Thymus (tissue), 11 donors: ENCODE results near the gene CCDC93. TPM values are rescaled to one million over a fixed set of nuclear protein-coding genes. Genes with fewer than 3 reads are reported as not detected.

Experiments
- DNase-seq, 9 donors: peaks; one replicate each; pipeline ENCODE4 v3.0.0-alpha.2; 2013; ENCODE audit warnings: low spot score in 9 of 9, low read depth in 6 of 9, missing footprints in 1 of 9
- H3K27ac ChIP-seq, 2 donors: one replicate each; pipeline ENCODE4 v1.5.1; 2013; ENCODE audit warnings: control low read depth in 1 of 2, low read depth in 1 of 2, low read length in 1 of 2, mild to moderate bottlenecking in 1 of 2, moderate library complexity in 1 of 2
- H3K27me3 ChIP-seq, 2 donors: one replicate each; pipeline ENCODE4 v1.5.1; 2013; ENCODE audit warnings: low read length in 1 of 2; ENCODE audit not compliant: control insufficient read depth in 2 of 2, insufficient read depth in 1 of 2
- H3K36me3 ChIP-seq, 2 donors: one replicate each; pipeline ENCODE4 v1.5.1; 2013; ENCODE audit warnings: low read length in 1 of 2, mild to moderate bottlenecking in 1 of 2, moderate library complexity in 1 of 2; ENCODE audit not compliant: control insufficient read depth in 2 of 2, insufficient read depth in 2 of 2
- H3K4me1 ChIP-seq, 2 donors: one replicate each; pipeline ENCODE4 v1.5.1; 2013; ENCODE audit warnings: low read length in 2 of 2; ENCODE audit not compliant: control insufficient read depth in 2 of 2, insufficient read depth in 2 of 2
- H3K4me3 ChIP-seq, 2 donors: one replicate each; pipeline ENCODE4 v1.5.1; 2013; ENCODE audit warnings: low read length in 2 of 2, control low read depth in 1 of 2, mild to moderate bottlenecking in 1 of 2
- H3K9me3 ChIP-seq, 2 donors: one replicate each; pipeline ENCODE4 v1.5.1; 2013; ENCODE audit warnings: low read length in 1 of 2, mild to moderate bottlenecking in 1 of 2; ENCODE audit not compliant: control insufficient read depth in 2 of 2, insufficient read depth in 1 of 2
- WGBS: extraction: QIAGEN DNeasy Blood & Tissue Kit; methylation state at CpG from one replicate; pipeline ENCODE4 v1.1.7; 2013; 5-methylcytosine and 5-hydroxymethylcytosine counted together
- polyA plus RNA-seq: library from polyadenylated mRNA; stranded (reverse); fragments of 200-250 nt; gene quantifications from one replicate; pipeline ENCODE4 v1.2.3, GENCODE V29; 2013
- total RNA-seq: library from RNA; stranded (reverse); fragments of 120-200 nt; gene quantifications from one replicate; pipeline ENCODE4 v1.2.4, GENCODE V29; 2013
- donor health status: healthy.

The CCDC93 gene
- total and polyA plus RNA-seq, 2 donors: 10.7 to 13.5 TPM

GRCh38 chr2:117943013-117943672, 70.7 kb downstream of the CCDC93 start:
- H3K36me3 ChIP-seq: peaks cover 67 to 68% of the 10 kb centered on the region in 2 donors
- H3K27ac ChIP-seq: no peak overlapping the region
- H3K27me3 ChIP-seq: no peaks in the 10 kb centered on the region
- no peaks in the 10 kb centered on the region for H3K9me3 ChIP-seq
- 97% methylated on average over 3 of the region's 3 CpGs for WGBS
- no peak overlapping the region for H3K4me3 ChIP-seq
- DNase-seq: no peak
- H3K4me1 ChIP-seq: no peaks in the 10 kb centered on the region

DNA sequence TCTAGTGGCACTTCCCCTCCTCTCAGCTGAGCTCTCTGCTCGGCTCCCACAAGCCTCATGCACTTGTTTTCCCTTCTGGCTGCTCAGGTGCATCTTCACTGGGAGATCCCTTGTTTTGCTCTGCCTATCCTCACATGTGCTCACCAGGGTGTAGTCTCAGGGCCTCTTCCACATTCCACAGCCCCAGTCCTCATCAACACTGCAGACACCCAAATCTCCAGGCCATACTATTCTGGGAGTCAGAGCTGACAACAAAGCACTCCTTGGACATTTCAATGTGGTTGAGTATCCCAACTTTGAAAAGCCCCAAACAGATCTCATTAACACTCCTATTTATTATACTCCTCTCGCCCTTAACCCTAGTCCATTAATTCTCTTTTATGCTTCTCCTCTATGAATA, 71.3 kb downstream of the CCDC93 start:
- H3K4me1 ChIP-seq: no peaks in the 10 kb centered on the region
- DNase-seq: no peak
- no peaks in the 10 kb centered on the region for H3K27me3 ChIP-seq
- WGBS: over 99% methylated on average over 2 of the region's 2 CpGs
- H3K9me3 ChIP-seq: no peaks in the 10 kb centered on the region
- no peak overlapping the region for H3K27ac ChIP-seq
- H3K4me3 ChIP-seq: no peak overlapping the region
- peaks cover 68 to 69% of the 10 kb centered on the region in 2 donors for H3K36me3 ChIP-seq

GRCh38 chr2:117941693-117942092, 72.2 kb downstream of the CCDC93 start:
- H3K27me3 ChIP-seq: no peaks in the 10 kb centered on the region
- H3K36me3 ChIP-seq: peaks cover 66 to 71% of the 10 kb centered on the region in 2 donors
- H3K4me3 ChIP-seq: no peak overlapping the region
- no peak for DNase-seq
- no peak overlapping the region for H3K27ac ChIP-seq
- no peaks in the 10 kb centered on the region for H3K9me3 ChIP-seq
- WGBS: 98% methylated on average over 5 of the region's 5 CpGs
- no peaks in the 10 kb centered on the region for H3K4me1 ChIP-seq

DNA sequence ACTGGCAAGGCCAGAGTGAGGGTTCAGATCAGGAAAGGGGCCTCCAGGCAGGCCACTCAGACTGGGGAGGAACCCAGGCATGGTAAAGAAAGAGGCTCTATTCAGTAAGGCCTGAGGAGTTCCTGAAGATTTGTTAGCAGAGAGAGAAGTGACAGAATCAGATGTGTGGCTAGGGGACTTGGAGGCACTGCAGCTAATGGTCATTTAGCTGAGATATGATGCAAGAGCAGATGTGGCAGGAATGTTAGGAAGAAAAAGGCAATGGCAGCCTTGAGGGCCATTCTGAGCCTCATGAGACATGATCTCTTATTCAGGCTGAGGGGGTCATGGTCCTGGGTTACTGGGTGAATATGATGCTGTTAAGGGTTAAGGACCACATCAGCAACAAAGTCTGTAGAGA, 73.4 kb downstream of the CCDC93 start:
- Histone ChIP-seq H3K27me3 (no peaks in the 10 kb centered on the region), H3K27ac (no peak overlapping the region), H3K4me3 (no peak overlapping the region), H3K9me3 (no peaks in the 10 kb centered on the region), H3K36me3 (peaks cover 60 to 69% of the 10 kb centered on the region in 2 donors), H3K4me1 (no peaks in the 10 kb centered on the region)
- no peak for DNase-seq

DNA sequence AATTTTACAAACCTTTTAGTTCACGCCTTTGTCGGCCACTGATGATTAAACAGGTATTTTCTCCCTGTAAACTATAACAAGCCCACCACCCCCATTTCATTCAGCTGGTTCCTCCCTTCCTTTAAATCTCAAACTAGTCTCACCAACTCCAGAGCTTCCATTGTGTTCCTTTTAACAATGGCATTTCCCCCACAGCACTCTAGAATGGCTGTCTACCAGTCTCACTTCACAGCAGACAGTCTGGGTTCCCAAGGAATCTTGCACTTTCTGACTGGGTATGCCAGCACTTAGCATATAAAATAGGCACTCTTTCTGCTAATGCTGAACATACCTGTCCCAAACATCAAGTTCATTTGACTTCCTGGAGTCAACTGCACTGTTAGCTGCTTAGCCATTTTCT, 75.3 kb downstream of the CCDC93 start:
- H3K9me3 ChIP-seq: no peaks in the 10 kb centered on the region
- WGBS: 99% methylated on average over 2 of the region's 2 CpGs
- no peaks in the 10 kb centered on the region for H3K27me3 ChIP-seq
- no peak overlapping the region for H3K4me3 ChIP-seq
- no peaks in the 10 kb centered on the region for H3K4me1 ChIP-seq
- H3K36me3 ChIP-seq: peaks cover 63 to 68% of the 10 kb centered on the region in 2 donors
- DNase-seq: no peak
- no peak overlapping the region for H3K27ac ChIP-seq

- Histone ChIP-seq H3K27ac (no peak overlapping the region), H3K36me3 (peaks cover 74 to 82% of the 10 kb centered on the region in 2 donors), H3K9me3 (no peaks in the 10 kb centered on the region), H3K4me3 (no peak overlapping the region), H3K4me1 (no peaks in the 10 kb centered on the region), H3K27me3 (no peaks in the 10 kb centered on the region)
- 98% methylated on average over 5 of the region's 5 CpGs for WGBS
- no peak for DNase-seq
Measured at GRCh38 chr2:117936871-117937428, 76.9 kb downstream of the CCDC93 start.

- Histone ChIP-seq H3K4me1 (no peaks in the 10 kb centered on the region), H3K27ac (no peak overlapping the region), H3K9me3 (no peaks in the 10 kb centered on the region), H3K36me3 (peaks cover 71 to 77% of the 10 kb centered on the region in 2 donors), H3K27me3 (no peaks in the 10 kb centered on the region), H3K4me3 (no peak overlapping the region)
- no peak for DNase-seq
- 0% methylated on average over 1 of the region's 1 CpG for WGBS
Measured at GRCh38 chr2:117935954-117936353, 77.9 kb downstream of the CCDC93 start.

GRCh38 chr2:117935456-117935855, 78.4 kb downstream of the CCDC93 start:
- H3K36me3 ChIP-seq: peaks cover 71 to 77% of the 10 kb centered on the region in 2 donors
- 97% methylated on average over 5 of the region's 5 CpGs for WGBS
- no peaks in the 10 kb centered on the region for H3K4me1 ChIP-seq
- no peak overlapping the region for H3K27ac ChIP-seq
- no peak overlapping the region for H3K4me3 ChIP-seq
- no peak for DNase-seq
- H3K9me3 ChIP-seq: no peaks in the 10 kb centered on the region
- H3K27me3 ChIP-seq: no peaks in the 10 kb centered on the region

GRCh38 chr2:117933884-117934354, 80.0 kb downstream of the CCDC93 start:
- Histone ChIP-seq H3K36me3 (peaks cover 69 to 77% of the 10 kb centered on the region in 2 donors), H3K27ac (no peak overlapping the region), H3K27me3 (no peaks in the 10 kb centered on the region), H3K9me3 (no peaks in the 10 kb centered on the region), H3K4me3 (no peak overlapping the region), H3K4me1 (no peaks in the 10 kb centered on the region)
- WGBS: 76% methylated on average over 5 of the region's 5 CpGs
- no peak for DNase-seq
